ENCODE results near the gene CPNE4.

The CPNE4 gene

DNA sequence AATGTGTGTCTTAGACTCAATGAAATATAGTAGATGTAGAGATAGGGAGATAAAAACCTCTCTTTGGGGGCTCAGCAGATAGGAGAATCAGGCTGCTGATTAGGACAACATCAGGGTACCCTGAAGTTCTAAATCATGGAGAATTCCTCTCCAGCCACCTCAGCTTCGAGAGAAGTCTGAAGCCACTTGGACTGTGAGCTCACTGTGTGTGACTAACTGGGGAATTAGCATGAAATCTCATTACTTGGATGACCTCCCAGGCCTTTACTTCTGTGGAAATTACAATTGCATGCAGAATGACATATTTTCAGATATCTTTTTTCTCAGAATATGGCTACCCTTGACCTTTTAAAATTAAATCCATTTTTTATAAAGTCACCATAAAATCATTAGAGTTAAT lies 404.0 kb downstream of the CPNE4 start:
- no peak for DNase-seq (ENCODE audit: low read depth, low spot score)
- H3K4me3 ChIP-seq (ENCODE audit: low read depth, low read length): no peak overlapping the region
- ChIA-PET CTCF (interaction anchor here (0.7 kb wide), 1 partner anchor 9 kb away, joined by 3 read pairs; no protein-coding TSS in a partner anchor), POLR2A (no interaction called here)
- TF ChIP-seq, protein P1, sequence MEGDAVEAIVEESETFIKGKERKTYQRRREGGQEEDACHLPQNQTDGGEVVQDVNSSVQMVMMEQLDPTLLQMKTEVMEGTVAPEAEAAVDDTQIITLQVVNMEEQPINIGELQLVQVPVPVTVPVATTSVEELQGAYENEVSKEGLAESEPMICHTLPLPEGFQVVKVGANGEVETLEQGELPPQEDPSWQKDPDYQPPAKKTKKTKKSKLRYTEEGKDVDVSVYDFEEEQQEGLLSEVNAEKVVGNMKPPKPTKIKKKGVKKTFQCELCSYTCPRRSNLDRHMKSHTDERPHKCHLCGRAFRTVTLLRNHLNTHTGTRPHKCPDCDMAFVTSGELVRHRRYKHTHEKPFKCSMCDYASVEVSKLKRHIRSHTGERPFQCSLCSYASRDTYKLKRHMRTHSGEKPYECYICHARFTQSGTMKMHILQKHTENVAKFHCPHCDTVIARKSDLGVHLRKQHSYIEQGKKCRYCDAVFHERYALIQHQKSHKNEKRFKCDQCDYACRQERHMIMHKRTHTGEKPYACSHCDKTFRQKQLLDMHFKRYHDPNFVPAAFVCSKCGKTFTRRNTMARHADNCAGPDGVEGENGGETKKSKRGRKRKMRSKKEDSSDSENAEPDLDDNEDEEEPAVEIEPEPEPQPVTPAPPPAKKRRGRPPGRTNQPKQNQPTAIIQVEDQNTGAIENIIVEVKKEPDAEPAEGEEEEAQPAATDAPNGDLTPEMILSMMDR (IDR thresholded peaks at IDR 0.05; ENCODE audit: insufficient read depth, low read length, missing control alignments): no peak

DNA sequence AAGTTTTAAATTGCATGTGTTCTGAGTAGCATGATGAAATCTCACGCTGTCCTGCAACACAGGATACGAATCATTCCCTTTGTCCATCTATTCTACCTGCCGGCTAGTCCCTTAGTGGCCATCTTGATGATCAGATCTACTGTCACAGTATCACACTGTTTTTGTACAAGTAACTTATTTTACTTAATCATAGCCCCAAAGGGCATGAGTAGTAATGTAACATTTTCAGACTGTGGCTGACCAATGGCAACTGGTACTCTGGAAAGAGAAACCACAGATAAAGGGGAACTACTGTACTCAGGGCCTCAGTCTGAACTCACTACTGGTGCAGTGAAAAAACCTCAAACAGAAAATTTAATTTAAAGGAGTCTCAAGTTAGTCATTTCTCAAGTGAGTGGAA lies 404.7 kb downstream of the CPNE4 start:
- CTCF ChIA-PET: no interaction called here
- TF ChIP-seq, protein P1 (IDR thresholded peaks at IDR 0.05; ENCODE audit: insufficient read depth, low read length, missing control alignments): no peak
- DNase-seq (ENCODE audit: low read depth, low spot score): no peak
- H3K4me3 ChIP-seq (ENCODE audit: low read depth, low read length): no peak overlapping the region
- POLR2A ChIA-PET: no interaction called here

DNA sequence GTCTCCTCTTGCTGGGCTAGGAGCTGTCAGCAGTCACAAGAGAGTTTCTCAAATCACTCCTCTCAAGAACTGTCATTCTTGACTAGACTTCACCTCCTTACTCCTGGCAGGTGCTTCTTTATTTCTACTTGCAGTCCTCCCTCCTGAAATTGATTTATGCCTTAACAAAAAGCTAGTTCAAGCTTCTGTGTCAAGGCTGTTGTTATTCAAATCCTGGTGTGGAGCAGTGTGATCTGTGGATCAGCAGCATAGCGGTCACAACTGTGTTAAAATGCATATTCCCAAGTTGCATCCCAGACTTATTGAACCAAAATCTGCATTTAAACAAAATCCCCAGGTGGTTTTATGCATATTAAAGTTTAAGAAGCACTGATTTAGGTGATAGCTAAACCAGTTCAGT lies 411.4 kb downstream of the CPNE4 start:
- DNase-seq (ENCODE audit: low read depth, low spot score): no peak
- ChIA-PET CTCF (no interaction called here), POLR2A (no interaction called here)
- TF ChIP-seq, protein P1 (IDR thresholded peaks at IDR 0.05; ENCODE audit: insufficient read depth, low read length, missing control alignments): no peak
- no peak overlapping the region for H3K4me3 ChIP-seq (ENCODE audit: low read depth, low read length)

DNA sequence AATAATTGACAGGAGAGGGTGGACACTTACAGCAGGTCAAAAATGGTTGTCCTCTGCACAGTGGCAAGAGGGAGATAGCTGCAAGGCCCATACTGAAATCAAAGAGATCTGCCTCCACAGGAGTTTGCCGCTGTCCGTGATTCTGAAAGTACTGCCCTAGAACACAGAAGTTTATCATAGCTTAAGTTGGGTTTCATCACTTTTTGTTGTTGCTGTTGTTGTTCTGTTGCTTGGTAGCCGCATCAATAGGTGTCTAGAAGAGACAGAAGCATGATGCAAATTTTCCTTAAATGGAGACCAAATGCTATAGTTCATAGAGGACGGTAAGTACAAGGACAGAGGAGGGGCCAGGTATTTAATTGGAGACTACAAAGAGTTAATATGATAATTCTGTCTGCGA lies 412.1 kb downstream of the CPNE4 start:
- POLR2A ChIA-PET: no interaction called here
- CTCF ChIA-PET: no interaction called here
- TF ChIP-seq, protein P1 (IDR thresholded peaks at IDR 0.05; ENCODE audit: insufficient read depth, low read length, missing control alignments): no peak
- H3K4me3 ChIP-seq (ENCODE audit: low read depth, low read length): no peak overlapping the region
- no peak for DNase-seq (ENCODE audit: low read depth, low spot score)

DNA sequence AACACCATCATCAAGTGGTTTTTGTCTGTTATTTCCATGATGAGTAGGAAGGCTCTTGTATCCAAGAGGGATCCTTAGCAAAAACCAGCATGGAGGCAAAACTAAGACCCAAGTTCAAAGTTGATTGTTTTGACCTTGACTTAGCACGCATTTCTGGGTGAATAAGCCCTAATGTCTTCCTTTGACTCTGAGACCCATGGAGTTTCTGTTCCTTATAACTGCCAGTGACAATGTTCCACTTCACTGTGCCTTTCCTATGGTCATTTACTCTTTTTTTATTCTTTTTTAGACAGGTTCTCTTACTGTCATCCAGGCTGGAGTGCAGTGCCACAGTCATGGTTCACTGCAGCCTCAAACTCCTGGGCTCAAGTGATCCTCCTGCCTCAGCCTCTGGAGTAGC lies 413.8 kb downstream of the CPNE4 start:
- DNase-seq (ENCODE audit: low read depth, low spot score): no peak
- TF ChIP-seq, protein P1 (IDR thresholded peaks at IDR 0.05; ENCODE audit: insufficient read depth, low read length, missing control alignments): no peak
- H3K4me3 ChIP-seq (ENCODE audit: low read depth, low read length): no peak overlapping the region
- POLR2A ChIA-PET: no interaction called here
- CTCF ChIA-PET: no interaction called here

DNA sequence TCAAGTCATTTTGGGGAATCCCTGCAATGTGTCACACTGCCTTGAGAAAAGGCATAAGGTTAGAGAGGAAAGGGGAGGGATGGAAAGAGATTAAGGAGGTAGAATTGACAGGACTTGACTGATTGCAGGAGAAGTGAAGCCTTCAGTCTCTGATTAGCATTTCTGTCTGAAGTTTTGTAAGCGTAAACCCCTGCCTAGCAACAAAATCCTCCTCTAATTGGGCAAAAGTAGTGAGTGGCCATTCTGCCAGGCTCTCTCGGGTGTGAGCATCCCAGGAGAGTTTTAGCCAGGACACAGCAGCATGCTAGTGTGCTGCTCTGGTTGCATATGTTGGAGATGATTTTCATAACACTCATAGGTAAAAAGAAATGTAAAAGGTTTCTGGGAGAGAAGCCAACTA lies 415.0 kb downstream of the CPNE4 start:
- DNase-seq (ENCODE audit: low read depth, low spot score): no peak
- ChIA-PET CTCF (no interaction called here), POLR2A (no interaction called here)
- no peak overlapping the region for H3K4me3 ChIP-seq (ENCODE audit: low read depth, low read length)
- TF ChIP-seq, protein P1 (IDR thresholded peaks at IDR 0.05; ENCODE audit: insufficient read depth, low read length, missing control alignments): no peak

Data from AG04449 (cell line).